Aortic smooth muscle cell (primary cell): ENCODE measurements around the gene ST3GAL5. TPM values are rescaled to one million over a fixed set of nuclear protein-coding genes. Genes with fewer than 3 reads are reported as not detected.

Experiments used
- total RNA-seq: library from RNA; depleted of rRNA; stranded (reverse); fragments of >200 nt; gene quantifications from 2 replicates; pipeline ENCODE4 v1.2.3, GENCODE V29; 2014

The ST3GAL5 gene
- 5.5 and 13.3 TPM in 2 replicates for total RNA-seq

DNA sequence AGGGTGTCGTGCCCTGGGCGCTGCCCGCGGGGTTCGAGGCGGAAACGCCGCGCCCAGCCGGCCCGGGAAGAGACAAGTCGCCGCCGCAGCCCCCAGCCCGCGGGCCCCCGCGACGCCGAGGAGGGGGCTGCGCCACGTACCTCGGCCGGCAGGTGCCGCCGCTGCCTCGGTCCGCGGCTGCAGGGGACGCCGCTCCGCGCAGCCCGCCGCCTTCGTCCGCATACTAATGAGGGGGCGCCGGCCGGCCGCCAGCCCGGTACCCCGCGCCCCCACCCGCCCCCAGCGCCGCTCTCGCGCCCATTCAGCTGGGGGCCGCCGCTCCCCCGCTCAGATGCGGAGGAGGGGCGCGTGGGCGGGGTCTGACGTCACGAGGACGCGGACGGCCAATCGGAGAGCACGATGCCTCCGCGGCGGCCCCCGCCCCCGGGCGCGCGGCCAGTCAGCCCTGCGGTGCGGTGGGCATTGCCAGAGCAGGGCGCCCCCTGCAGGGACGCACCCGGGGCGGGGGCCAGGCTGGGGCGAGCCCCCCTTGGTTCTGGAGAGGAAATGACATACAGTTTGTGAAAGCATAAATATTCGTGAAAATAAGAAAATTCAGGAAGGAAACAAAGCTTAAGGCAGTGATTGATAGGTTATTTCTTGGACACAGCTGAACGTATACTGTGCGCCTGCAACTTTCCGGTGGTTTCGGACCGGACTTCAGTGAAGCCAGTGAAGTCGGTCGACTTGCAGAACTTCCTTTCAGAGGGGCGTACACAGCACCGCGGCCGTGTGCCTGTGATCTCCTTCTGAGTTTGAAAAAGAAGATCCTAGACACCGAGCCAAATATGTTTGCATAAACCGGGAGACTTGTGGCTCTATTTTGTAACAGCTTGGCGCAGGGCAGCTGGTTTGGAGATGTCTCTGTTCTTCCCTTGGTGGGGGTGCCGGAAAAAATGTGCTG, at the start of gene ST3GAL5:
Gene ST3GAL5 (minus strand): TSS at position 307 of the 943 bp plus-strand sequence. CDS start 85 bp downstream, at position 222.

Other genes with a start within 250 kb of the ST3GAL5 start
- not detected in 2 replicates for gene SFTPB, start 220.8 kb downstream of the ST3GAL5 start, total RNA-seq
- gene GNLY, start 194.6 kb downstream of the ST3GAL5 start, total RNA-seq, result not detected in 2 replicates
- 66.5 and 80.3 TPM in 2 replicates for gene ATOH8, start 135.0 kb downstream of the ST3GAL5 start, total RNA-seq
- gene POLR1A, start 216.9 kb upstream of the ST3GAL5 start, total RNA-seq, result 11.5 and 12.3 TPM in 2 replicates
- gene PTCD3, start 217.2 kb upstream of the ST3GAL5 start, total RNA-seq, result 73.3 and 79.6 TPM in 2 replicates